GM08714 (cell line): ENCODE results near the gene IFNG-AS1.

ENCODE experiments used
- H3K4me3 ChIP-seq: fragments of 200-500 bp; sonication (Bioruptor generic); 2 replicates; pipeline ENCODE4 v1.5.1; 2014; ENCODE audit warnings: mild to moderate bottlenecking, low read length, inconsistent platforms
- ZNF274 ChIP-seq: IDR thresholded peaks from 2 replicates; pipeline ENCODE4 v1.6.1; 2012; ENCODE audit warnings: mild to moderate bottlenecking, low read depth, low read length

Gene IFNG-AS1

GRCh38 chr12:67989184-67989920, at the start of gene IFNG-AS1:
IFNG-AS1 (plus strand) TSS chr12:67989447.
- peak within 1 kb of the TSS; percentile 53; the same call in 1 of the 2 replicates for H3K4me3 ChIP-seq

DNA sequence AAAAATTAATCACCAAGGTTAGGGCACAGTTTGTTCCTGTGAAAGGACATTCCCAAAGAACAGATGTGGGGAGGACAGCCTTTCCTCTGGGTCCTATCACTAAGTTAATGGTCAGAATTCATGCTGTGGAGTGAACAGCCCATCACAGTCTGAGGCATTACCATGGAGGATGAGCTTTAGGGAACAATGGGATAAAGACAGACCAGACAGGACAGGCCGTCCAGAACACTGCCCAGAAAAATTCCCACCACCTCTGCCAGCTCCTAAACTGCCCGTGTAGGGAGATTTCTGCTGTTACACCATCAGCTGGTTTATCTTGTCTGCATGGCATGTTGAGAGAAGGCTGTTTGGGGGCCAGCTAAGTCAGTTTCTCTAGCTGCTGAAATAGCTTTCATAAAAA, 49.6 kb upstream of the IFNG-AS1 start:
- no peak overlapping the region for H3K4me3 ChIP-seq
- TF ChIP-seq ZNF274: no peak

More at GRCh38 chr12:67989184-67989920, at the start of gene IFNG-AS1:
- no peak for TF ChIP-seq ZNF274

DNA sequence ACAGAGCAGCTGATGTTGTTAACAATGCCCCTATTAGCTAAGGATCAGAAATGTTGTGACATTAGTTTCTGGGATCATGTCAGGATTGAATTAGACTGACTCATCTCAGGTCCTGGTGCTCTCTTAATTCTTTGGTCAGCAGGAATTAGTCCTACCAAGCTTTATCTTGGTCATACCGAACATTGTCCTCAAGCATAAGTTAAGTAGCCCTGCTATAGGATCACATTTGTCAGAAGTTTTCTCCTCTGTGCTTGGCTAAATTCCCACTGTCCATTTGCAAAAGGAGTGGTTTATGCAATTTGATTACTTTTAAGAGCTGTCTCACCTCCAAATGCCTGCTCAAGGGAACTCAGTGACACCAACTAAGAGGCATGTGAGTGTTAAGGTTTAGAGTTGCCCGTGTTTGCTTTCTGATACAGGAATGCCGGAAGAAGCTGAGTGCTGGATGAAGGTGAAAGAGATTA, 48.4 kb upstream of the IFNG-AS1 start:
- H3K4me3 ChIP-seq: no peak overlapping the region
- TF ChIP-seq ZNF274: no peak

- TF ChIP-seq ZNF274: no peak
- no peak overlapping the region for H3K4me3 ChIP-seq
Measured at GRCh38 chr12:67942724-67943123, 46.5 kb upstream of the IFNG-AS1 start.

DNA sequence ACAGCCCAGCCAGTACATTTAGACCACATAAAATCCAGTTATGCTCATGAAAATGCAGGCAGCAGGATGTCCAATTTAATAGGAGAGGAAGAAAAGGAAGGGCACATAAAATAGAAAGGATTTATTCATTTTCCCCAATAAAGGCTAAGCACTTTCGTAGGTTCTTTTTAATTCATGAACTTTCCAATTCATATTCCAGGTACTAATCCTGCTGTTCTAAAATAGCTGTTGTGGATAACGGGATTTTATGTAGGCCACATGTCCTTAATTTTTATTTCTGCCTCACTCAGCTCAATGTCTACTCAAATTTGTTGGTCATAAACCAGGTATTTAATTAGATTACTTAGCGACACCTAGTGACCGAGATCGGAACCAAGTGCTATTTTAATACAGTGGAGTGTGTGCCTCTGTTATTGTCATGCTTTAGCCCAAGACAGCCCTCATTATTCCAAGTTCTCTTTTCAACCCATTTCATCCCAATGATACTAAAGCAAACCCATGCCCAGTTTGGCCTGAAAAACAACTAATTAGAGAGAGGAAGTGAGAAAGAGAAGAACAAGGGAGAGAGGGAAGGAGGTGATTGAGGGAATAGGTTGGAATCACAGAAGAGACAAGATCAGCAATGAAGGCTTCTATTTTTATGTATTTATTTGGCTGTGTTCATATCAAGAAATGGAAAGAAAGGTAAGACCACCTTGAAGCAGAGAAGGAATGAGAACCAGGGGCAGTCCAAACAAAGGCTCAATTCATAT, 45.9 kb upstream of the IFNG-AS1 start:
- no peak overlapping the region for H3K4me3 ChIP-seq
- TF ChIP-seq ZNF274: no peak

DNA sequence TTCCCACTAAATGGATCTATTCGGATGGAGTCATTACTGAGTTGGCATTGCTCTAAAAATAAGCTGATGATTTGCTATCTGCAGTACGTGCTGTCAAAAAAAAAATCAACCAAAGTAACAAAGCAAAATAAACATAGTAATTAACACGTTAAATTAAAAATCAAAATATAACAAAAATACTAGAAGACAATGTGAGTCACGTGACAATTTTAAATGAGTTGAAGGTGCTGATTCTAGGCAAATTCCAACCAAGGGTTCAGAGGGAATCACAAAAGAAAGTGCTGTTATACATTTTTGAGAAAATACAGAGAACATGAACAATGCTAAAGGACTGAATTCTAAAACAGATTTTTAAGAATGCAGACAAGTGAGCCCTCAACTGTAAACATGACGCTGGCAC, 45.2 kb upstream of the IFNG-AS1 start:
- no peak for TF ChIP-seq ZNF274
- H3K4me3 ChIP-seq: no peak overlapping the region

DNA sequence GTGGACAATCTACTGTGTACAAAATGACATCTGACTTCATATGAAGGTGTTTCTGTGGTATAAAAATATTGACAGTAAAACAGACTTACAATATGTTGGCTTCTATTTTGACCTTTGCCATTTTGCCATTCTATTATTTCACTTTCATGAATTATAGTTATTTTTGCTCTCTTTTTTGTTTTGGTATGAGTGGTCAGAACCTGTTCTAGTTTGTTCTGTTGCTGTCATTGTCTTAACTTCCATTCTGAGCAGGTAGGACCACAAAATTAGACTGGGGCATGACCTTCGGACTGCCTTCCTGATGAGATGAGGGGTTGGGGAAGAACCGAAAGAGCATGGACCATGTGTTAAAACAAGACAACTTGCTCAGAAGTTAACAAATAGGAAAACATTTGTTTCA, 36.5 kb upstream of the IFNG-AS1 start:
- no peak for TF ChIP-seq ZNF274
- H3K4me3 ChIP-seq: no peak overlapping the region

- no peak overlapping the region for H3K4me3 ChIP-seq
- TF ChIP-seq ZNF274: no peak
Measured at GRCh38 chr12:67957383-67957782, 31.9 kb upstream of the IFNG-AS1 start.

DNA sequence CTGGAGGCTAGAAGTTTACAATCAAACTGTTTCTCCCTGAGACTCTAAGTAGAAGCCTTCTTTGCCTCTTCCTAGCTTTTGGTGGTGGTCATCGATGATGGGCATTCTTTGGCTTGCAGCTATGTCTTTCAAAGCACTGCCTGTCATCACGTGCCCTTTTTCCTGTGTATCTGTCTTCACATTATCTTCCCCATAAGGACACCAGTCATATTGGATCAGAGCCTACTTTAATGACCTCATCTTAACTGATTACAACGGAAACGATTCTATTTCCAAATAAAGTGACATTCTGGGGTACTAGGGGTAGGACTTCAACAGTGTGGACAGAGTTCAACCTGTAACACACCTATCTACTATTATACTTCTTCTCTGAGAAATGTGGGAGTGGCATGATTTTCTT, 31.1 kb upstream of the IFNG-AS1 start:
- no peak overlapping the region for H3K4me3 ChIP-seq
- no peak for TF ChIP-seq ZNF274

GRCh38 chr12:67964456-67964855, 24.8 kb upstream of the IFNG-AS1 start:
- H3K4me3 ChIP-seq: no peak overlapping the region
- TF ChIP-seq ZNF274: no peak

GRCh38 chr12:67966560-67966959, 22.7 kb upstream of the IFNG-AS1 start:
- no peak for TF ChIP-seq ZNF274
- H3K4me3 ChIP-seq: no peak overlapping the region

GRCh38 chr12:67968321-67968720, 20.9 kb upstream of the IFNG-AS1 start:
- H3K4me3 ChIP-seq: no peak overlapping the region

DNA sequence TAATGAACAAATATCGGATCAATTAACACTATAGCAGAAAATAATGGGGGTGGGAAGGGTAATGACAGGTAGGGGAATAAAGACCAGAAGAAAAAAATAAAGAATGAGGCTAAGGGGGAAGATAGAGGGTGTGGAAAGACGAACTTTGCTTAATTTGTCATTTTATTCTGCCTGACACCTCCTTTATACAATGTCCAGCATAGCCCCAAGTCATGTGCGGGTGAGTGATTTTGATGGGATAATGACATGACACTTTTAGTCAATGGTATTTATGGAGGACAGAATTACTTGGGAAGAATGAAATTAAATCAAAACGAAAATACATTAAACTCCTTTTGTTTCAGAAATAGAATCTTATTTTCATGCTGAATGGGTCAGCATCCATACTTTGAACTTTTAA, 20.5 kb upstream of the IFNG-AS1 start:
- TF ChIP-seq ZNF274: no peak
- no peak overlapping the region for H3K4me3 ChIP-seq

More at GRCh38 chr12:67968321-67968720, 20.9 kb upstream of the IFNG-AS1 start:
- no peak for TF ChIP-seq ZNF274

DNA sequence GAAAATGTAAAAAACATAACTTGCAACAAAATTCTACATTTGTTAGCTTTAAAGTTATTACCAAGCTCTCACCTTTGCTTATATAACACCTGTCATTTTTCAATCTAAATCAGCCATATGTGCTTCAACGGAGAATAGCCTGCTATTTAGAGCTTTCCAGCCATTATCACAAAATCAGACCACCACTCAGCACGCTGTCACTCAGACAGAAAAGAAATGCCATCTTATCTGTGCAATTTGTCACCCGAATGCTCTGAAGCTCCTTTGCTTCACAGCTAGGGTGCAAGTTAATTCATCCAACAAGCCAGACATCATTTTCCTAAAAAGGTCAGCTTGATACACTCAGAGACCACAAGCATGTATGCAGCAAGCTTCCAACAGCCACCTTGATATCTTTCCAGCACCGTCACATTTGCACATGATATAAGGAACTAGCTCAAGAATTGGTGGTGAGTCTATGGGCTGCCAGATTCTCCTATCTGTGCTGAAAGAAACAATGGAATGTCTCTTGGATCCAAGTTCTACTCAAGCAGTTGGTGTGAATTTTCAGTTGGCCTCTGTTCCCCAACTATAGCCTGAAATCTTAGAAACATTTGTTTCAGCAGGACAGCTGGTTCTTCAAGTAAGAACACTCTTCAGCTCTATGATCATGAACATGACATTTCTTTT, 20.0 kb upstream of the IFNG-AS1 start:
- TF ChIP-seq ZNF274: no peak
- no peak overlapping the region for H3K4me3 ChIP-seq

DNA sequence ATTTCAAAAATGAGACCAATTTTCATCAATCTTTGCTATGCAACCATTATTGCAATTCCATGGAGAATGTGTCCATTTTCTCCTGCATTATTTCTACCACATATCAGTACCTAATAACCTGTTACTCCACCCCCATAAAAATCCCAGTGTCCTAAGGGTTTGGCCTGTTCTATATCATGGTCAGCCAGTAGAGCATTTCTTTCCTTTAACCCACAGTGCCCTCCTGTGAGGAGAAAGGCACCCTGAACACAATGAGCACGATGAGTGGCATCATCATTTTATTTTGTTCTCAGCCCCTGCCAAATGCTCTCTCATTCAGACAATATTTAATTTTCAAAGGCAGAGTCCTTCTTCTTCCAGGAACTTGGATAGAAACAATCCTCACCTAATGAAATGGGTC, 11.6 kb upstream of the IFNG-AS1 start:
- no peak overlapping the region for H3K4me3 ChIP-seq
- TF ChIP-seq ZNF274: no peak

- no peak for TF ChIP-seq ZNF274
Measured at GRCh38 chr12:67980391-67980790, 8.9 kb upstream of the IFNG-AS1 start.

More at GRCh38 chr12:67980391-67980790, 8.9 kb upstream of the IFNG-AS1 start:
- no peak overlapping the region for H3K4me3 ChIP-seq
